Smooth muscle cell (in vitro differentiated cells): ENCODE data around the gene TCIRG1. TPM values are rescaled to one million over a fixed set of nuclear protein-coding genes. Genes with fewer than 3 reads are reported as not detected.

Experiments used
- DNase-seq: peaks from one replicate; lab custom pipeline; 2025; ENCODE audit not compliant: unreplicated experiment; lab: John Stamatoyannopoulos, UW
- H2AFZ ChIP-seq: fragments of 200-600 bp; sonication (generic); 2 replicates; pipeline ENCODE4 v1.6.0; 2016; ENCODE audit warnings: antibody characterized with exemption, low read depth, mild to moderate bottlenecking
- H3F3A ChIP-seq: fragments of 200-600 bp; sonication (generic); 2 replicates; pipeline ENCODE4 v1.6.0; 2017; ENCODE audit warnings: antibody characterized with exemption, low read depth
- H3K27ac ChIP-seq: fragments of 200-600 bp; sonication (generic); 2 replicates; pipeline ENCODE4 v1.5.1; 2016; ENCODE audit warnings: low read depth, mild to moderate bottlenecking
- H3K27me3 ChIP-seq: fragments of 200-600 bp; sonication (generic); 2 replicates; pipeline ENCODE4 v1.6.1; 2016; ENCODE audit warnings: low read depth, mild to moderate bottlenecking
- H3K36me3 ChIP-seq: fragments of 200-600 bp; sonication (generic); 2 replicates; pipeline ENCODE4 v1.5.1; 2016; ENCODE audit warnings: low read depth
- H3K4me1 ChIP-seq: fragments of 200-600 bp; sonication (generic); 2 replicates; pipeline ENCODE4 v1.5.1; 2016; ENCODE audit warnings: low read depth
- H3K4me2 ChIP-seq: fragments of 200-600 bp; sonication (generic); 2 replicates; pipeline ENCODE4 v1.6.0; 2016; ENCODE audit warnings: mild to moderate bottlenecking
- H3K4me3 ChIP-seq: fragments of 200-600 bp; sonication (generic); 2 replicates; pipeline ENCODE4 v1.5.1; 2016; ENCODE audit warnings: mild to moderate bottlenecking
- H3K79me2 ChIP-seq: fragments of 200-600 bp; sonication (generic); 2 replicates; pipeline ENCODE4 v1.6.0; 2016; ENCODE audit warnings: low read depth, mild to moderate bottlenecking
- H3K9ac ChIP-seq: fragments of 200-600 bp; sonication (generic); 2 replicates; pipeline ENCODE4 v1.6.0; 2016; ENCODE audit warnings: low read depth
- H3K9me3 ChIP-seq: fragments of 200-600 bp; sonication (generic); replicated peaks from 2 replicates; pipeline ENCODE4 v1.5.1; 2016; ENCODE audit warnings: low read depth
- H4K20me1 ChIP-seq: fragments of 200-600 bp; sonication (generic); 2 replicates; pipeline ENCODE4 v1.6.0; 2016; ENCODE audit warnings: low read depth
- CTCF ChIP-seq: fragments of 200-600 bp; sonication (generic); IDR thresholded peaks from 2 replicates; pipeline ENCODE4 v1.5.1; 2017; ENCODE audit warnings: borderline replicate concordance, mild to moderate bottlenecking, antibody characterized with exemption; ENCODE audit not compliant: insufficient read depth, poor library complexity, severe bottlenecking
- WGBS: methylation state at CpG from one replicate; pipeline ENCODE4 v1.1.7; 2016; ENCODE audit warnings: low lambda C conversion rate; 5-methylcytosine and 5-hydroxymethylcytosine counted together
- polyA plus RNA-seq: library from polyadenylated mRNA; unstranded; fragments of >200 nt; fragmentation: Nextera tagmentation; extraction: Ambion mirVana; gene quantifications from 2 replicates; pipeline ENCODE4 v1.2.1, GENCODE V29; 2016
- total RNA-seq: library from RNA; depleted of rRNA; stranded (reverse); fragments of >200 nt; gene quantifications from 2 replicates; pipeline ENCODE4 v1.2.3, GENCODE V29; 2014

The TCIRG1 gene
- total and polyA plus RNA-seq, 2 experiments from 2014 or later = 39.7 to 59.0 TPM

GRCh38 chr11:68053981-68054812, 15.4 kb downstream of the TCIRG1 start:
- no peak overlapping the region for H3K27ac ChIP-seq
- TF ChIP-seq CTCF = no peak
- no peaks in the 10 kb centered on the region for H4K20me1 ChIP-seq
- no peak overlapping the region for H2AFZ ChIP-seq
- no peak overlapping the region for H3K4me3 ChIP-seq
- DNase-seq = no peak
- no peaks in the 10 kb centered on the region for H3K79me2 ChIP-seq
- WGBS = 94% methylated on average over 11 of the region's 11 CpGs
- H3F3A ChIP-seq = peaks cover 10% of the 10 kb centered on the region
- H3K36me3 ChIP-seq = no peaks in the 10 kb centered on the region
- no peak overlapping the region for H3K4me2 ChIP-seq
- no peaks in the 10 kb centered on the region for H3K9me3 ChIP-seq
- H3K27me3 ChIP-seq = no peaks in the 10 kb centered on the region
- no peaks in the 10 kb centered on the region for H3K4me1 ChIP-seq
- H3K9ac ChIP-seq = no peak overlapping the region

- H3K27ac ChIP-seq = no peak overlapping the region
- no peaks in the 10 kb centered on the region for H3K4me1 ChIP-seq
- H3F3A ChIP-seq = peaks cover 10% of the 10 kb centered on the region
- no peak overlapping the region for H3K9ac ChIP-seq
- H4K20me1 ChIP-seq = no peaks in the 10 kb centered on the region
- H3K79me2 ChIP-seq = no peaks in the 10 kb centered on the region
- no peaks in the 10 kb centered on the region for H3K27me3 ChIP-seq
- 96% methylated on average over 12 of the region's 12 CpGs for WGBS
- H3K36me3 ChIP-seq = peaks cover 3% of the 10 kb centered on the region
- no peak overlapping the region for H2AFZ ChIP-seq
- H3K9me3 ChIP-seq = no peaks in the 10 kb centered on the region
- no peak for DNase-seq
- no peak overlapping the region for H3K4me2 ChIP-seq
- no peak for TF ChIP-seq CTCF
- H3K4me3 ChIP-seq = no peak overlapping the region
Measured at GRCh38 chr11:68056317-68057285, 17.8 kb downstream of the TCIRG1 start.

GRCh38 chr11:68057807-68058206, 19.0 kb downstream of the TCIRG1 start:
- Histone ChIP-seq H3K4me1 (no peaks in the 10 kb centered on the region), H3F3A (peaks cover 8% of the 10 kb centered on the region), H3K9ac (no peak overlapping the region), H4K20me1 (no peaks in the 10 kb centered on the region), H3K4me2 (no peak overlapping the region), H2AFZ (no peak overlapping the region), H3K27me3 (no peaks in the 10 kb centered on the region), H3K27ac (no peak overlapping the region), H3K36me3 (peaks cover 3% of the 10 kb centered on the region), H3K79me2 (no peaks in the 10 kb centered on the region), H3K9me3 (no peaks in the 10 kb centered on the region), H3K4me3 (no peak overlapping the region)
- 96% methylated on average over 4 of the region's 4 CpGs for WGBS
- DNase-seq = no peak
- TF ChIP-seq CTCF = no peak
